ENCODE results near the gene CCND1.

GRCh38 chr11:69642549-69642912, 1.6 kb downstream of the CCND1 start:
- TF ChIP-seq CTCF (IDR thresholded peaks at IDR 0.05; ENCODE audit: control extremely low read depth in 1 of 3, insufficient read depth in 1 of 3, low read depth in 1 of 3, low read length in 3 of 3) = no peak
- no peak for TF ChIP-seq TBP (IDR thresholded peaks at IDR 0.05; ENCODE audit: low read depth, low read length)
- no peak for TF ChIP-seq CHD1 (IDR thresholded peaks at IDR 0.05; ENCODE audit: low read depth, low read length)
- TF ChIP-seq SIN3A (conservative IDR thresholded peaks at IDR 0.05 in 1 of 2, IDR thresholded peaks at IDR 0.05 in 1 of 2; ENCODE audit: low read depth in 1 of 2, low read length in 2 of 2) = no peak
- no peak for TF ChIP-seq CHD7 (IDR thresholded peaks at IDR 0.05; ENCODE audit: insufficient replicate concordance, low read length)
- TF ChIP-seq EP300 (IDR thresholded peaks at IDR 0.05; ENCODE audit: borderline replicate concordance in 1 of 2, low read depth in 2 of 2, low read length in 2 of 2) = no peak

Measured in H1 (cell line).